GM18868 (cell line): Measurements from ENCODE around the gene FNDC3B.
"Not testable (repeated sequence)": the region's sequence is repeated elsewhere in the genome, so short reads cannot be mapped to it uniquely, and the experiment has no call there.

Experiments
- ATAC-seq: cut with Tn5 transposase; IDR thresholded peaks from one replicate; pipeline ENCODE4 v1.9.1; 2021; ENCODE audit warnings: mild to moderate bottlenecking, moderate library complexity; ENCODE audit not compliant: unreplicated experiment

Gene FNDC3B

DNA sequence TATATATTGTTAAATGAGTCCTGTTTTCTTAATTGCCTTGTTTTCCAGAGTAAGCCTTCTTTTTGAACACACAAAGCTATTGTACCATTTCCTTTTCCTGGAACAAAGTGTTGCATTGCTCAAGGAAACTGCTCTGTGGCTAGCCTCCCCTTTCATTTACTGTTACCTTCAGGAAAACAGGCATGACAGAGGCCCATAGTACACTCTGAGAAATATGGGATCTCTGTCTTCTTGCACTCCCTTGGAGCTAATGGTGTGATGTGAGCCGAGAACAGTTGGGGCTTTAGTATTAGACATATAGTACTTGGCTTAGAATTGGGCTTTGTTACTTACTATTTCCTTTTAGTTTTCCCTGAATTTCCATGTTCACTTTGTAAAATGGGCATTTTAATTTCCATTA is 215.2 kb downstream of the FNDC3B start:
- no peak for ATAC-seq

GRCh38 chr3:172255321-172255720 is 215.9 kb downstream of the FNDC3B start:
- ATAC-seq: not testable (repeated sequence)

- ATAC-seq: no peak
Observed at GRCh38 chr3:172256101-172256734, 216.8 kb downstream of the FNDC3B start.

DNA sequence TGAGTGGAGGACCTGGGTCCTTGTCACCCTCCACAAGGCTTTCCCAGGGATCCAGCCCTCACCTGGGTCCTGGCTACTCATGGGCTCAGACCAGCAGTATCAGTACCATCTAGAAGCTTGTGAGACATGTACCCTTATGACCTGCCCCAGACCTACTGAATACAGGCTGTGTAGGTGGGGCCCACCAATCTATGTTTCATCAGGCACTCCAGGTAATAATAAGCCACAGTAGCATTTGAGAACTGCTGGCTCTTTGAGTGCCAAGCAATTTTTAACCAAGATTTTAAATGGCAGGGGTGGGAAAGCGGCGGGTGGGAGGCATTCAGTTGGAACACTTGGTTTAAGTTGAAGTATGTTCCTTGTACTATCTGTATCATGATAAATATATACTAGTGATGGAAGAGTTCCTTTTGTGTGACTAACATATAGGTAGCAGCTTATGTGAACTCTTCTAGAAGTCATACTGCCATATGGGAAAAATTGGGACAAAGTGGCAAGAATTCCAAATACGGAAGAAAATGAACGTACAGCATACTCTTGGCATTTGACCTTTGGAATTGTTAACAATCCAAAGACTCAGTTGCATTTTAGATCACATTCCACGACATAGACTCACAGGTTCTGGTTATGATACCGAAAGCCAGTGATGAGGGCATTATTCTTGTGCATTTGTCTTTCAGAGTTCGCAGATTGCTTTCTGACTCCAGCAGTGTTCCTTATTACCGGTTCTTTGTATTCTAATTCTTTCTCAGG is 218.4 kb downstream of the FNDC3B start:
- no peak for ATAC-seq

- ATAC-seq: no peak
Observed at GRCh38 chr3:172258624-172259023, 219.2 kb downstream of the FNDC3B start.

GRCh38 chr3:172259111-172259541 is 219.7 kb downstream of the FNDC3B start:
- no peak for ATAC-seq

DNA sequence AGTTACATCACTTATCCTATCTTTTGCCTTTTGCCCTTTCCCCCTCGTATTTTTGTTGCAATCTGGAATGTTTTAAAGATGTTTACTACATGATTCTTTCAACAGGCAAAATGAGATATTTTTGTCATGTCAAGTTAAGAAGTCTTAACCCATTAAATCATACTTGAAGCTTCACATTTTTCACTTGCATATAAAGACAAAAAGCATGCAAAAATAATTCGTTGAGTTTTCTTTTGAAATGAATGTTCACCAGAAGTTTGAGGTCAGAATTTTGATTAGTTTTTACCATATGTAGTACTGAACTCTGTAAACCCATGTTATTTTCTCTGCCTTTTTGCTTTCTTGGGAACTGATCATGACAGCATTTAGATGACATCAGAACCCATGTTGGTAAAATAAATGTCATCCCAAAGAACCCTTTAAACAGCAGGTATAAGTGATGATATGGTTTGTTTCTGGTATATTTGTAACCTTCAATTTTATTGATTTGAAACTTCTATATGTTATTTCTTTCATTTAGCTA is 220.4 kb downstream of the FNDC3B start:
- no peak for ATAC-seq

GRCh38 chr3:172260381-172260780 is 221.0 kb downstream of the FNDC3B start:
- no peak for ATAC-seq

GRCh38 chr3:172261054-172261453 is 221.7 kb downstream of the FNDC3B start:
- ATAC-seq: no peak

DNA sequence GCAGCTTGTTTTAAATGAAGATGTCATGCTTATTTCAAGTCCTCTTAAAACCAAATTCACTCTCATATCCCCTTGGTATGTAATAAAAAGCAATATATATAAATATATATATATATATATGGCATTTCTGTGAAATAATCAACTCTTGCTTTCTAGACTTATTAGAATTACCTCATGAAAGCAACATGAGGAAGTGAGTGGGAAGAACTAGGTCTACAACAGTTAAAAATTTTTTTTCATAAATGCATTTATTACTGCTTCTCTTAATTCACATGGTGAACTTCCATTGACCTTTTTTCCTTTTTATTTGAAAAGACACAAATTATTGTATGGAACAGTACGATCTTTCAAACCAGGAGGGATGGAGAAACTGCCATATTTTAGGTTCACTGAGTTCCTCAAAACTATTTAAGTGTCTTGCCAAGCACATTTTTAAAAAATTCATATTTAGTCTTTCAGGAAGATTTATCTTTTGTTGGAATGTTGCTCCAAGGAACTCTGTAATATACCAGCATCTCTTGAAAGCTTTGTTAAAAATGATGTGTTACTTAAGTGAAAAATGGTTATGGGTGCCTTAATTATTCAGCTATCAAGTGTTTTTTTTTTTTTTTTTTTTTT is 223.7 kb downstream of the FNDC3B start:
- no peak for ATAC-seq

GRCh38 chr3:172263781-172264486 is 224.6 kb downstream of the FNDC3B start:
- no peak for ATAC-seq

DNA sequence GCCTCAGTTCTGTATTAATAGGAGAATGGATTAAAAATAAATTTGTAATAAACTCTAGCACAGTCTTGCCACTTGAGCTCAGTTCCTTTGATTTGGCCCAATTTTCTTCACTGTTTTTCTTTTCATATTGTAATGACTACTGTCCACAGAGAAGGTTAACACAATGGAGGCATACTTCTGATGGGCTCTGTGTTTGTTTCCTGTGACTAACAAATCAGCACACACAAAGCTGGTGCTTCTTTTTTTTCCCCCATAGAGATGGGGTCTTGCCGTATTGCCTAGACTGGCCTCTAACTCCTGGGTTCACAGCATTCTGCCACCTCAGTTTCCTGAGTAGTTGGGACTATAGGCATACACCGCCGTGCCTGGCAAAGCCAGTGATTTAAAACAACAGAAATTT is 226.7 kb downstream of the FNDC3B start:
- no peak for ATAC-seq

DNA sequence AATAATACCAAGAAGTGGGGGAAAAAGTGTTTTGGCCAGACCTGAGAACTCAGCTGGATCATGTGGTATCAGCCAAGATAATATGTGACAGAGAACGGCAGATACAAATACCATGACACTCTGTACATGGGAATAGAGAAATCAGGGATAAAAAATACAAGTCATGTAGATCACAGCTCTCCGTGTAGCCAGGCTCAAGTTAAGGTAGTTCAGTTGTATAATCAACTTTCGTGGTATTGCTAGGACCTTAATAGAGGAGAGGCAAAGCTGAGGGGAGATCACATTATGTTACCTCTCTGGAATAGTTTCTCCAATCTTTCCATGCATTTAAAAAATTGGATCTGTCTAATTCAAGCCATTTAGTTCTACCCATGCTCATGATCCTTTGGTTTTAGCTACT is 229.0 kb downstream of the FNDC3B start:
- ATAC-seq: no peak

- no peak for ATAC-seq
Observed at GRCh38 chr3:172268868-172269267, 229.5 kb downstream of the FNDC3B start.

GRCh38 chr3:172270557-172271166 is 231.3 kb downstream of the FNDC3B start:
- peak; percentile 100 for ATAC-seq

DNA sequence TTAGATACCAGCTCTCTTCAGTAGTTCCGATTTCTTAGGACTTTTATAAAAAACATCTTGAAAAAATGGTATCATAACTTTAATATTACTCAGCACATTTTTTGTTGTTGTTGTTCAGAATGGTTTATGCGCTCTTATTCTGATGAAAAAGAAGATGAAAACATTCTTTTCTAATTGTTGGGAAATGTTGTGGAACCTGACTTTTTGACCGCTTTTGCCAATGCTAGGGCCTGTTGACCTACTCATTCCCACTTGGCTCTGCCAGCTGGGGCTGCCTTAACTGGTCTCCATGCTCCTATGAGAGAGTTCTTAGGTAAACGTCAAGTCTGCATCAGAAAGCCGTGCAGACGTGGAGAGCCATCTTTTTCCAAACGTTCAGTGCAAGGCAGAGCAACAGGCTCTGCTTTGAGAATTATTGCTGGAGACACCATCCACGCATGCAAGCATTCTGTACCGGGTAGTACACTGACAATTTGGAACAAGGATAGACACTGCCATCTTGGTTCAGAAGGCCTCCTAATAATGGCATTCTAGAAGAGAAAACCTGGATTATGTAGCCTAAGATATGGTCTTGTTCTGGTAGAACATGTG is 232.1 kb downstream of the FNDC3B start:
- no peak for ATAC-seq

DNA sequence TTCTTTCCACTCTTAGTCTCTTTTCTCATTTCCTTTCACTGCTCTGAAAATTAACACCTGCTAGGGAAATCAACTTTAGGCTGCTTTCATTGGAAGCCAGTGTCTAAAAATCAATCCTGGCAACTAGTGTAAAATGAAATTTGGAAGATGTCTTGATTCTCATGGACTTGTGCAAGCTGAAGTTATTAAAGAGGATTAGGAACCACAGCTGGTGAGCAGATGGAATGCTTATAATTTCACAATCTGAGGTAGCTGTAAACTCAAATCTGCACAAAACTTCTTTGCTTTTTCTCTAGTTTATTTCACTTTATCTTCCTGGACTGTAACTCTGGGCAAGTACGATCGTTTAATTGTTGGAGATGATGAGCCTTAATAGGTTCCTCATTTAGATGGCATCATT is 233.3 kb downstream of the FNDC3B start:
- ATAC-seq: no peak

GRCh38 chr3:172273378-172273777 is 234.0 kb downstream of the FNDC3B start:
- ATAC-seq: no peak

DNA sequence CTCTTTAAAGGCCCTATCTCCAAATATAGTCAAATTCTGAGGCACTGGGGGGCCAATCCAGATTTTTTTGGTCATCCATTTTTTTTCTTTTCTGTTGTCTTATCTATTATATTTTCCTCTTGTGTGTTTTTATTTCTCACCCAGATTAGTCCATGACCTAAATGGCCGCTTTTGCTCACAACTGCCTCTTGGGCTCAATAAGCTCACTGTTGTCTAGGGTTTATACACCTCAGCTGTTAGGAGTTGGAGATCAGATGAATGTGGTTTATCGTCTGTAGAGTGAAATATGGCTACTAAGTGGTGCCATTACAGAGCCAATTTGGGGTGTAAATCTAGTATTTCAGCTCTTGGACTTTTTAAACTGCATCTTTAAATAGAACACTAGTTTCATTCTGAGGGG is 235.5 kb downstream of the FNDC3B start:
- ATAC-seq: no peak

- ATAC-seq: no peak
Observed at GRCh38 chr3:172275586-172275985, 236.2 kb downstream of the FNDC3B start.
